Fibroblast of pulmonary artery (primary cell): ENCODE results near the gene CUX1.

Source experiments
- DNase-seq: peaks from one replicate; pipeline ENCODE4 v3.0.0-alpha.2; 2010; ENCODE audit warnings: low read depth
- H3K4me3 ChIP-seq: replicated peaks from 2 replicates; pipeline ENCODE4 v1.5.1; 2011; ENCODE audit warnings: low read depth, mild to moderate bottlenecking, control low read depth, low read length, moderate library complexity
- CTCF ChIP-seq: IDR thresholded peaks from 2 replicates; pipeline ENCODE4 v1.5.1; 2011; ENCODE audit warnings: mild to moderate bottlenecking, control low read depth, low read length, inconsistent platforms; ENCODE audit errors: missing control alignments

The CUX1 gene

GRCh38 chr7:102055181-102055976, 238.0 kb downstream of the CUX1 start:
- DNase-seq, result no peak
- no peak overlapping the region for H3K4me3 ChIP-seq
- no peak for TF ChIP-seq CTCF

DNA sequence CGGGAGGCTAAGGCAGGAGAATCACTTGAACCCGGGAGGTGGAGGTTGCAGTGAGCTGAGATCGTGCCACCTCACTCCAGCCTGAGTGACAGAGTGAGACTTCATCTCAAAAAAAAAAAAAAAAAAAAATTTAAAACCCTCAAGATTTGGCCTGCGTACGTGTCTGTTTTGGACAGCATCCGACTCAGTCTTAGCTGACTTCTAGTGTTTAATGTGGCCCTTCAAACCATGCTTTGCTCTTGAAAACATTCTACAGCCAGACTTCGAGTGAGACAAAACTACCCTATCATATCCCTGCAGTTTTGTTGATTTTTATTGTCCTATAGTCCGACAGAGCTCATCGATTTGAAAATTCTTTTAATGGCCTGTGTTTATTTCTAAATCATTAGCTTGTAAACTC, 242.1 kb downstream of the CUX1 start:
- no peak for TF ChIP-seq CTCF
- H3K4me3 ChIP-seq, result no peak overlapping the region
- no peak for DNase-seq

- no peak for DNase-seq
- H3K4me3 ChIP-seq, result no peak overlapping the region
- TF ChIP-seq CTCF, result no peak
Observed at GRCh38 chr7:102061354-102061945, 244.0 kb downstream of the CUX1 start.

GRCh38 chr7:102061981-102062390, 244.6 kb downstream of the CUX1 start:
- no peak overlapping the region for H3K4me3 ChIP-seq
- no peak for TF ChIP-seq CTCF
- no peak for DNase-seq

GRCh38 chr7:102063690-102064180, 246.3 kb downstream of the CUX1 start:
- peak; percentile 66 for DNase-seq
- no peak for TF ChIP-seq CTCF
- H3K4me3 ChIP-seq, result no peak overlapping the region

DNA sequence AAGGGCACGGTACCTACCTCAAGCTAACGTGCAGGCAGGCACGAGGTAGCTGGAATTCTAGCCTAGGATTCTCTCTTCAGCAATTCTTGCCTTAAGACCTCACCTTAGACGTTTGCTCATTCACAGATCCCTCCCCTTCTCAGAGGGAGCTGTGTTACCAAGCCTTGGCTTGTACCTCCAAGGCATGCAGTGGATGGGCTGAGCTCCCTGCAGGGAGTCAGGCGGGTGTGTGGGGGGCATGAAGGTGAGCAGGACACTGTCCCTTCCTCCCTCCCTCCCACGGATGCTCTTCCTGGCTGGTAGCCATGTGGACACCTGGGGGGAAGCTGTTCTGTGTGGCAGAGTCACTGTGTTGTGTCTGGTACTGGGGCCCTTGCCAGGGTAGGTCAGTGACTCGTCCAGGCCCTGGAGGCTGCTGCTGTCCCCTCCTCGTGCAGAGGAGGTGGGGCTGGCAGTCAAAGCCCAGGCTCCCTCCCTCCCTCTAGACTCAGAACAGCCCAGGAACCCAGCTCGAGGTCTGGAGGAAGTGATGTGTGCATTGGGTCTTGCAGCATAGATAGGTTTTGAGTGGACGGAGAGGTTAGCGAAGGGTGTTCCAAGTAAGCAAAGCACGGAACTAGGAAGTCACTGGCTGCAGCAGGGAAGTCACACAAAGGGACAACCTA, 247.1 kb downstream of the CUX1 start:
- no peak for TF ChIP-seq CTCF
- H3K4me3 ChIP-seq, result no peak overlapping the region
- peak; percentile 69 for DNase-seq
